Activated T-helper 1 cell treated with anti-CD3 and anti-CD28 coated beads, Interleukin-2, amount 50 U/mL, for 16 hours (primary cell): ENCODE results near the gene KLHL29.

Experiments
- DNase-seq, 2 donors: peaks; one replicate each; pipeline ENCODE4 v3.0.0-alpha.2; 2020; ENCODE audit warnings: low read depth in 1 of 2, low spot score in 1 of 2

KLHL29 gene

DNA sequence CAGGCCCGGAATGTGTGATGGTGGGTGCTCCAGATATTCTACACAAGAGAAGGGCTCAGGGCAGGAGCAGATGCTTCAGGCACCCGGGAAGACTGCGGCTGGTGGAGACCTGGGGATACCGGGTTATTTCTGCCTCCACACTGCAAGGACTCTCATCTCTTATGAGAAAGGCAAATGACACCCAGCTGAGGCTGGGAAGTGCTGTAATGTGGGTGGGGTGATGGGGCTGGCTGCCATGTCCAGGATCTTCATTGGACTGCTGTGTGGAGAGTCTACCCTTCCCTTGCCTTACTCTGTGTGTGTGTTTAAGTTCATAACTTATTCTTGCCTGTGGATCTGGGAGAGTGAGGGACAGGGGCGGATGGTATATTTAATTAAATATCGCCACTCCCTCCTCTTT, 124.1 kb downstream of the KLHL29 start:
- no peak for DNase-seq

GRCh38 chr2:23509596-23510292, 124.8 kb downstream of the KLHL29 start:
- no peak for DNase-seq

DNA sequence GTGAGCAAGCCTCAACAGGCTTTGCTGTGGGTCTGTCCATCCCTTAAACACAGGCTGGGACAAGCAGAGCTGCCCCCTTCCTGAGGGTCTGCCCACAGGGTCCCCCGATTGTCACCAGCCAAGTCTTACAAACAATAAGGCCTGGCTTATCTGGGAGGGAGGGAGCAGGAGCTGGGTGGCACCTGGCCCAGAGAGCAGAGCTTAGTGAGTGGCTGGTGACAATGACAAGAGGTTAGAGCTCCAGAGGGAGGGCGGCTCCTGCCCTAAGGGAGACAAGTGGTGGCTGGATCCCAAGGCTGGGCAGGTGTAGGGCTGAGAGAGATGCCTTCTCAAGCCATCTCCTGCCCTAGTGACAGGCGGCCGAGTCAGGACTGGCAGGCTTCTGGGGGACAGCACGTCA, 125.5 kb downstream of the KLHL29 start:
- DNase-seq, result no peak

DNA sequence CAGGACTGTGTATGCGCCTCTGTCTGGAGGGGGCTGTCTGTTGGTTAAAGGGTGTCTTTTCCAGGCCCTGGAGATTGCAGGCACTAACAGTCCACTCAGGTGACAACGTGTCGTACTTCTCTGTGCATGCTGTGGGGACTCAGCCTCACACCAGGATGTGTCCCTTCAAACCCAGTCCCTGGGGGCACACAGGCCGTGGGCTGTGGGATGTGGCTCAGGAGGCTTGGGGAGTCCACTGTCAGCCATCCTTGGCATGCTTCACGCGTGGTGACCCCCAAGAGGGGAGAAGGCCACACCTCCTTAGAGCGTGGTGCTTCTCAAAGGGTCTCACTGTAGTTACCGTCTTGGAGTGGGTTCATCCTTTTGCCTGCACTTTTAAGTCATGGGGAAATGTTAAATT, 127.8 kb downstream of the KLHL29 start:
- DNase-seq, result no peak

GRCh38 chr2:23513245-23513871, 128.4 kb downstream of the KLHL29 start:
- DNase-seq, result no peak

DNA sequence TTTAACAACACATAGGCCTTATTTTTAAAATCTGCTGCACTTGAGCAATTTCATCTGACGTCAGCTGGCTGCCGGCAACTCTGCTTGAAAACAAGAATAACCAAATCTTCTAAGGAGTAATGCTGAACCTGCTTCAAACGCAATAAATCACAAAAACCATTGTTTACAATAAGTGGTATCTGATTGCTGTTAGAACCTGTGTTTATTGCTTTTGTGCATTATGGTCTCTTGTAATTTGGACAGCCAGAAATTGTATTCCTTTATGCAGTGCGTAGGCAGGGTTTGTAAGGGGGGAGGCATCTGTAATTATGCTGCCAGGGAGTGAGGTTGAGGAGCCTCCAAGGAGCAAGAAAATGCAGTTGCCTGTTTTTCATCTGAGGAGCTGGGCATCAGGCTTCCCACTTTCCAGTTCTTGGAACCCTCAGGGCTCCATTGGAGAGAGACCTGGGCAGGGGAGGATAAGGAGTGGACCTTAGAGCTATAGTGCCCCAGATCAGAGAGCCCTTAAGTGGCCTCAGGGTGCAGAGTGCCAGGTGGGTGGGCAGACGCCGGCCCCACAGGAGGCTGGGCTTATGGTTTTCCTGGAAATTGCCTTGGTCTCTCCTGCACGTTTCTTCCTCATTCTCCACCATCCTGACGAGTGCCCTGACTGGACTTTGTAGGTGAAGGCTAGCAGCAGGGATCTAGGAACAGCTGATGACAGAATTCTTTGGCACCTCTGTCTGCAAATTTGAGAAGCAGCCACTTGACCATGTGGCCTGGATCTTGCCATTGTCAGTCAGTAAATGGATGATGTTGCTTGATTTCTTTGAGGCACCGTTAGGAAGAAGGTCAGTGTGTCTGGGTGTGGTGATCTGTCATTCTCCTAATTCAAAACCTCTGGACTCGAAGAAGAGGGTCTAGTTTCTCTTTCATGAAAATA, 129.2 kb downstream of the KLHL29 start:
- DNase-seq, result no peak

GRCh38 chr2:23516520-23517256, 131.7 kb downstream of the KLHL29 start:
- no peak for DNase-seq

- DNase-seq, result no peak
Measured at GRCh38 chr2:23518481-23519333, 133.7 kb downstream of the KLHL29 start.

- DNase-seq, result no peak
Measured at GRCh38 chr2:23519334-23519651, 134.3 kb downstream of the KLHL29 start.

DNA sequence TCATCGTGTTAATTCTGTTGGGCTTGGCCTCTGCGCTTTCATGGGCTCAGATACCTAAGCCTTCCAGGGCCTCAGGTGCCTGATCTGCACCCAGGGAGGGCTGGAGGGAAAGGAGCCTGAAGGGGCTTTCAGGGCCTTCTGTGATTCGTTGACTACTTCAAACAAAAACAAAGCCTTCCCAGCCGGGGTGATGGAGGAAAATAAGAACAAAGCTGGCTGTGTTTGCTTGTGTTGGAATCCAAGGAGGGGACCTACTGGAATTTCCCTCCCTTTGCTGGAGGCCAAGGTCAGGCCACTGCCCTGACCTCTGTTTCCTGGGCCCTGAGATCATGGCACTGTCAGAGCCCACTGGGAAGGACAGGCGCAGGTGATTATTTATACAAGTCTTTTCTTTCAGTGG, 135.3 kb downstream of the KLHL29 start:
- DNase-seq, result no peak

DNA sequence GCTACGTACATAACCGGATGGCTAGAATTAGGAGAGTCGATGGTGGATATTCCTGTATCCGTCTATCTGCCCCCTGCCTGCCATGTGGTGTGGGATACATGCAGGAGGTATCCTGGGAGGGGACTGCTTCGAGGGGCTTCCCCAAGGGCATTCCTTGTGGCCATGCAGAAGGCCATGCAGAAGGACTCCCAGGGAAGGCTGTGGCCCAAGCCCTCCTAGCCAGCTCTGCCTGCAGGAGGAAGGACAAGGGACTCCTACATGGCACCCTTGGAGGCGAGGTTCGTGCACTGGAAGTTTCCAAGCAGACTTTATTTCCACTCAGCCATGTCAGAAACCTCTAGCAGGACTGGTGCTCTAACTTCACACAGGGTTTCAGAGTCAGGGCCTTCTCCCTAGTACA, 136.1 kb downstream of the KLHL29 start:
- DNase-seq, result no peak

DNA sequence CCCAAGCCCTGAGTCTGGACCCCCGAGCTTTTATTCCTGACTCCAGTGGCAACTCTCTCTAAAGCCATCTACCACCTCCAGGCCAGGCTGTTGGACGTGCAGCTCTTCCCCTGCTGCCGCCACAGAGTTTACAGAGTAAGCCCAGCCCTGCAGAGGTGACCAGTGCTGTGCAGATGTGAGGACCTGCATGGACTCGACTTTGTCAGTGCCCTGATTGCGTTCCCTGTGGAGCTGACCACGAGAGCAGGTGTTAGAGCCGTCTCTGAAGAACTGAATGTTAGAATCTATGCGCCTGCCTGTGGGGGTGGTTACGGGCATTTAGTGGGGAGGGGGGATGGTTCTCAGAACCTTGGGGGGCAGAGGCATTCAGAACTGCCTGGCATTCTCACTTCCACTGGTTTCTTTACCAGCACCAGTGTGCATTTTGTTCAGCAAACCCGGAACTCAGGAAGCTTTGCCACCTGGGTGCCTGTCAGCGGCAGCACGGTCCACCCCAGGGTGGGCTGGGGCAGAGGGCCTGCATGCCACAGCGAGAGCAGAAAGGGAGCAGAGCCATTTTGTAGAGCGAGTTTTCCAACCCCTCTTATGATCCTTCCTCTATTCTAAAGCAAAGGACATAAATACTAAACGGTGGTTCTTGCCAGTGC, 137.9 kb downstream of the KLHL29 start:
- DNase-seq, result no peak

DNA sequence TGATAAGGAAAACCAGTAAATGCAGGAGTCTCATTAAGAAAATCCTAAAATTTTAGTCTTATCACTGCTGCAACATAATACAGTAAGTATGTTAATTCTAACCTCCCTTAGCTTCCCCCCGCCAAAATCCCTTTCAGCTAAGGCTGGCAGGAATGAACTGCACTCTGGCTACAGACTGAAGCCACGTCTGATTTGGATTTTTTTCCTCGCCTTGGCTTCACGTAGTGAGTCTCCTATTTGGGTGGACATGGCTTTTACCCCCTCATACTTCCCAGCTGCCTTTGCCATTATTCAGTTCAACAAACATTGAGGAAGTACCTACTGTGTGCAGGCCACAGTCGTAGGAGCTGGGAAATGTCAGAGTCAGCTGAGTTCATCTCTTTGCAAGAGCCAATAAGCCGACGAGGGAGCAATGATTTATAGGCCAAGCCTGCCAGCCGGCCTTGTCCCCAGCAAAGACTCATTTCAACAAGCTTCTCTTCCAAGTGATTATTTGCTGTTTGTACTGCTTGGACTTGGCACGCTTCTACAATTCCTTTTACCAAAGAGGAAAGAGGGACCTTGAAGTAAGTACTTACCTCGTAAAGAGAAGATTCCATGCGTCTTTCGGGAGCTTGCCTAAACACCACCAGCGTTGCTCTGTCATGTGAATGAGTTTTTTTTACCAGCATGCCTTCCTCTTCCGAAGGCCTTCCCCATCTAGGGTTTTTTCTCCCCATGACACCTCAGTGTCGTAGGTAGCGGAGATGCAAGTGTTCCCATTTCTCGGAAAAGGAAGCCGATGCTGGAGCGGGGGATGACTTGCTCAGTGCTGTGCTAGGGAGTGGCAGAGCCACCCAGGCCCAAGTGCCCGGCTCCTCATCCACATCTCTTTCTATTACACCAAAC, 138.6 kb downstream of the KLHL29 start:
- DNase-seq, result no peak

- DNase-seq, result no peak
Measured at GRCh38 chr2:23524261-23524706, 139.3 kb downstream of the KLHL29 start.

DNA sequence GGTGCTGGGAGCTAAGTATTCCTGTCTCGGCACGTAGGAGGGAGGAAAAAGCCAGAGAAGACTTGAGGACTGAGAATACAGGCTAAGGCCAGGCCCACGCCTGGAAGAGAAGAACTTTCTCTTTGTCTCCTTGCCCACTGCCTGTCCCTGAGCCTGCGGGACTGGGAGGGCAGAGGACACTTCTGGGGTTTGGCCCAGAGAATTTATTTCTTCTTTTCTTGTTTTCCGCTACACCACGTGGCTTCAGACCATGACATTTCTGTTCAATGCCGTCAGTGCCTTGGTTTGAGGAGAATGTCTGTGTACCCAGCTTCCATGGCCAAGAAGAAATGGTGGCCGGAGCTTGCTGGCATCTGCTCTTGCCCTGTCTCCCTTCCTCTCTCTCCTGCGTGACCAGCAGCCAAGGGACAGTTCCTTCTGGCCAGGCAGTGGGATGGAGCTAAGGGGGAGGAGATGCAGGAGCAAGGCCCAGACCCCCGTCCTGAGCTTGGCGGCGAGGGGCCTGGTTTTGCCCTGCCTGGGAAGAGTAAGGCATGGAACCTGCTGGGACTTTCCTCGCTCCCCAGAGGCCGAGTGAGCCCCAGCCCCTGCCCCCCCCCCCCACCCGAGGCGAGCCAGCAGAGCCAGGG, 140.3 kb downstream of the KLHL29 start:
- no peak for DNase-seq

DNA sequence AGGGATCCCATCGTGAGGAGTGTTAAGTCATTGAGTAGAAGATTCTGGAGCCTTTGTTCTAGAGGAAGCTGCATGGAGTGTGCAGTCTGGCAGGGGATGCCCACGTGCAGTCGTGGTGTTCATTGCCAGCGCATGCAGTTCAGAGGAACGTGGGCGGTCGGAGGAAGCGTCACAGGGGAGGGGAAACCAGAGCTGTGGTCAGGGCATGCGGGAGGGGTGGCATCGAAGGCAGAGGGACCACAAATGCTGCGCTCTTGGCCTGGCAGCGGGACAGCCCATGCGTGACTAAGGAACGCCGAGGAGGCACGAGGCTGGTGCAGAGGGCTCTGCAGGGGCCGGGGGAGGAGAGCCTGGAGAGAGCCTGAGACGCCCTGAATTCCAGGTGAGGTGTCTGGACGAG, 141.1 kb downstream of the KLHL29 start:
- DNase-seq, result no peak

- no peak for DNase-seq
Measured at GRCh38 chr2:23526835-23527790, 142.1 kb downstream of the KLHL29 start.
